Fibroblast of mammary gland (primary cell): ENCODE measurements around the gene CAPZA1.

ENCODE experiments used
- DNase-seq: peaks from one replicate; pipeline ENCODE4 v3.0.0-alpha.2; 2010; ENCODE audit warnings: low read depth
- H3K4me3 ChIP-seq: 2 replicates; pipeline ENCODE4 v1.5.1; 2011; ENCODE audit warnings: low read depth, mild to moderate bottlenecking, low read length, moderate library complexity; ENCODE audit not compliant: control insufficient read depth
- CTCF ChIP-seq: conservative IDR thresholded peaks from 2 replicates; pipeline ENCODE4 v1.5.1; 2011; ENCODE audit warnings: low read depth, low read length, inconsistent platforms; ENCODE audit not compliant: control insufficient read depth, insufficient read depth

Gene CAPZA1

GRCh38 chr1:112626887-112627286, 7.3 kb downstream of the CAPZA1 start:
- no peak for DNase-seq
- H3K4me3 ChIP-seq, result no peak overlapping the region
- no peak for TF ChIP-seq CTCF

- TF ChIP-seq CTCF, result no peak
- DNase-seq, result no peak
These were observed 8.9 kb downstream of the CAPZA1 start for GRCh38 chr1:112628516-112628915.

GRCh38 chr1:112629256-112629655, 9.6 kb downstream of the CAPZA1 start:
- TF ChIP-seq CTCF, result no peak
- H3K4me3 ChIP-seq, result no peak overlapping the region
- no peak for DNase-seq

More at GRCh38 chr1:112628516-112628915, 8.9 kb downstream of the CAPZA1 start:
- H3K4me3 ChIP-seq, result no peak overlapping the region

- no peak for TF ChIP-seq CTCF
- no peak overlapping the region for H3K4me3 ChIP-seq
- DNase-seq, result no peak
These were observed 14.0 kb downstream of the CAPZA1 start for GRCh38 chr1:112633628-112634027.

GRCh38 chr1:112634367-112634766, 14.7 kb downstream of the CAPZA1 start:
- DNase-seq, result no peak
- H3K4me3 ChIP-seq, result no peak overlapping the region
- TF ChIP-seq CTCF, result no peak

- TF ChIP-seq CTCF, result no peak
- no peak for DNase-seq
- no peak overlapping the region for H3K4me3 ChIP-seq
These were observed 16.4 kb downstream of the CAPZA1 start for GRCh38 chr1:112636056-112636455.

- DNase-seq, result no peak
- H3K4me3 ChIP-seq, result no peak overlapping the region
- TF ChIP-seq CTCF, result no peak
These were observed 17.1 kb downstream of the CAPZA1 start for GRCh38 chr1:112636597-112637253.
